T47D (cell line): Measurements from ENCODE around the gene HOXC10.
A peak's percentile ranks its signal among the peaks of the same experiment; 100 is the strongest.

Source experiments
- DNase-seq, 2 experiments: peaks; one replicate each; pipeline versions ENCODE4 v3.0.0 to v3.0.0-alpha.2; 2011 to 2012; ENCODE audit warnings: low read depth in 1 of 2, low spot score in 1 of 2
- JUND ChIP-seq: IDR thresholded peaks from 2 replicates; pipeline ENCODE4 v1.6.1; 2012; ENCODE audit warnings: low read depth
- in situ Hi-C: cut with HindIII; loops from 2 replicates; pipeline ENCODE4 v1.10.0; 2016; ENCODE audit warnings: low sequenced_read_pairs, low pct_unique_long_range_greater_than_20kb

HOXC10 gene

DNA sequence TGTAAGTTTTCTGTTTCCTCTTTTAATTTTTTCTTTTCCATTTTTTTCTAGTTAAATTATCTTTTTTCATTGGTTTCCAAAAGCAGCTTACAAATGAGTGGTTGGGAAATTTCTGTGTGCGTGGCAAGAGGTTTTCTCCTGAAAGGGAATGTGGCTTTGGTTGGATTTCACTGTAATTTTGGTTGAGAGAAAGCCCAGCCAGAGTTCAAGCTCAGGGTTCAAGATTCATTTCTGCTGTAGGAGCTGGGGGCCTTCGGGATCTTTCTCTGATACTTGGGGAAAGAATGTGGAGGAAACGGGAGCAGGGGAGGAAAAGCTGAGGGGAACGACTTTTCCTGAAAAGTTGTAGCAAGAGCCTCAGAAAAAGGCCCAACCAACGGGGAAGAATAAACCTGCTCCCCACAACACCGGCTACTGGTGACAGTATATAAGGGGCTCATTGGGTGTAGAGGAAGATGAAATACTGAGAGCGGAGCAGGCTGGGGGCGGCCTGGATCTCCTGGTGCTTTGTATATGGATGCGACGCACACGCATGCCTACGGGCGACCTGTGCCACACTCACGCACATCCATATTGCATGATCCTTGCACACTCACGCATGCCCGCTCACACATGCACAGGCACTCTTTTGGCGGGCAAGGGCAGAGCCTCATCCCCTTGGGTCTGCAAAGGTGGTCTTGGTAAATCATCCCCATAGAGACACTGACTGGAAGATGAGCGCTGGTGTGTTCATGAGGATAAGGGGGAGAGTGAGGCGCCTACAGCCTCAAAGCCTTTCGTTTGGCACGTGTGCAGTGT lies 1.9 kb downstream of the HOXC10 start:
- DNase-seq: no peak
- in situ Hi-C loops: no loop called here
- no peak for TF ChIP-seq JUND

DNA sequence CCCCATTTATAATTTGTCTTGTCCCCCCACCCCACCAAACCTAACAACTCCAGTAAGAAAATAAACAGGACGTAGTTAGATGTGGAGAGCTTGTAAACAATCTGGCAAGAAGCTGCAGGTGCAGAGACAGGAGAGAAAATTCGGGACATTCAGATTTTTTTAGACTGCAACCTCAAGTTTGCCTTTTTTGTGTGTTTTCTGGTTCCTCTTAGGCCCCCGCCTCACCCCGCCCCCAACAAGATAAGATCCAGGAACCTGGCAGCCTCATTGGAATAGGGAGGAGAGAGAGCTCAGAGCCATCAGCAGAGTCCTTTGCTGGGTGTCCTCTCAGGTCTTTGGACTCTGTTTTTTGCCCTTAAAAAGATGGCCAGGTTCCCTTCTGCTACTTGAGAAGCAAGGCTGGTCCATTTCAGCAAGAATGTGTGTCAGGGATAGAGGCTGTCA lies 2.9 kb downstream of the HOXC10 start:
- TF ChIP-seq JUND: no peak
- no peak for DNase-seq
- in situ Hi-C loops: no loop called here

DNA sequence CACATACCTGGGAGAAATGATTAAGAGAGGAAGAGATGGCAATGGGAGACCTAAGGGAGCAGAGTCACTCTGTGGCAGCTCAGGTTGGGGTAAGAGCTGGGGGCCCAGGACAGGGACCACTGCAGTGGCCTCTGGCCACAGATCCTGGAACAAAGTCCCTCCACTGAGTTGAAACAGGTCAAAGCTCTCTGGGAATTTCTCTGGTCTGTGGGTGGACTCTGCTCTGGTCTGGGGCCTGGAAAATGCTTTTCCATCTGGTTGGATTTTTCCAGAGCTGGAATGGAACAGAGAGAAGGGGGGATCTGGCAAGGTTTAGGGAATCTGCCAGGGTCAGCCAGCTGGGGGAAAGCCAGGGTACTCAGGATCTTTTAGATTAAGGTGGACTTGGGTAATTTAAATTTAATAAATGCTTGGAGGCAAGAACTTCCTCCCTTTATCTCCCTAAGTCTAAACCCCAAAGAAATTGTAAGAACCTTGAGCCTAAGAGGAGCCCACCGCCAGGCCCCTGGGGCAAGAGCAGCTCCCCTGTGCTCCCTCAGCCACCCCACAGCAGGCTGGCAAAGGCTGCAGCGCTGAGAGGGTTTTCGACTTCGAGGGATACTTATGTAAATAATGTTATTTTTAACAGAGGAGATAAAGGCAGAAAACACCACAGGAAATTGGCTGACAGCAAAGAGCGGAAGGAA lies 3.7 kb downstream of the HOXC10 start:
- no peak for DNase-seq
- TF ChIP-seq JUND: no peak
- in situ Hi-C loops: no loop called here

DNA sequence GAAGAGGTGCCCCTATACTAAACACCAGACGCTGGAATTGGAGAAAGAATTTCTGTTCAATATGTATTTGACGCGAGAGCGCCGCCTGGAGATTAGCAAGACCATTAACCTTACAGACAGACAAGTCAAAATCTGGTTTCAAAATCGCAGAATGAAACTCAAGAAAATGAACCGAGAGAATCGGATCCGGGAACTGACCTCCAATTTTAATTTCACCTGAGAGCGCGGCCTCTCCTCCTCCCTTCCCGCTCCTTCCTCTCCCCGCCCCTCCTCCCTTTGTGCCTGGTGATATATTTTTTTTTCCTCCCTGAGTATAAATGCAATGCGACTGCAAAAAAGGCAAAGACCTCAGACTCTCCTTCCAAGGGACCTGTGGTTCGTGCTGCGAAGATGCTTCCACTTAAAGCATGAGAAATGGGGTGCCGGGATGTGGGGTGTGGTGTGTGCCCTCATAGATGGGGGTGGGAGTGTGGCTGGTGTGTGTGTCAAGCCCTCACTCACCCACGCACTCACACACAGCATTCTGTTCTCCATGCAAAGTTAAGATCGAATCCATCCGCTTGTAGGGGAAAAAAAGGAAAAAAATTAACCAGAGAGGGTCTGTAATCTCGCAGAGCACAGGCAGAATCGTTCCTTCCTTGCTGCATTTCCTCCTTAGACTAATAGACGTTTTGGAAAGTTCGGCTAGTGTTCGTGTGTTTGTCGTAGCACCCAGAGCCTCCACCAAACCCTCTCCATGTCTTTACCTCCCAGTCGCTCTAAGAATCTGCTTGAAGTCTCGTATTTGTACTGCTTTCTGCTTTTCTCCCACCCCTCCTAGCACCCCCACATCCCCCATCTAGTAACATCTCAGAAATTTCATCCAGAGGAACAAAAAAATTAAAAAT lies 4.5 kb downstream of the HOXC10 start:
- in situ Hi-C loops: no loop called here
- TF ChIP-seq JUND: no peak
- peak in 1 of 2 experiments; percentile 88 for DNase-seq

DNA sequence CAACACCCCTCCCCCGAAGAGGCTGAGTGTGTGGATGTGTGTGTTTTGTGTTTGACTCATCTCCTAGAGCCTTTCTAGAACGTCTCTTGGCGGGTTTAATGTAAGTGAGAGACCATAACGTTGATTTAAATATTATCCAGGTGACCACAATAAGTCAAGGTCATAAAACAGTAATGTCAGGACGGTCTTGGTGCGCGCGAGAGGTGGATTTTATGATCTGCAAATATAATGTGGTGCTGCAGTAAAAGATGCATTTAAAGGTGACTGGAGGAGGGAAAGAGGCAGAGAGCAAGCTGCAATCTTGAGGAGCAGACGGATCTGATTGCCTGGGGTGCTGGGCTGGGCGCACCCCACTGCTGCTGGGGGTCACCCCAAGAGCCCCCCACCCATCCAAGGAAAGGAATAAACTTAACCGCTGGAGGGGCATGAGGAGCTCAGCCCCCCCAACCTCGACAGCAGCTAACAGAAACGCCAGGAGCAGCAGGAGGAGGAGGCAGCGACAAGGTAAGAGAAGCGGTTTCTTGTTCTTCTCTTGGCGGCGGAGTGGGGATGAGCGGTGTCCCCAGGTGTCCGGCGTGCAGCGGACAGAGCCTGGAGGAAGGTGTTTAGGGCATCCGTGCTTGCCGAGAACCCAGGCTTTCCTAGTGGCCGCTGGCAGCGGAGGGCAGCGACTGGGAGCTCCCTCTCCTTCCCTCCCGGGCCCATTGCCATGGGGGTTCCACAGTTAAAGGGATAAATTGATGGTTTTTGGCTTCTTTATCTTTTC lies 5.5 kb downstream of the HOXC10 start:
- in situ Hi-C loops: no loop called here
- peak in 1 of 2 experiments; percentile 75 for DNase-seq
- TF ChIP-seq JUND: no peak

DNA sequence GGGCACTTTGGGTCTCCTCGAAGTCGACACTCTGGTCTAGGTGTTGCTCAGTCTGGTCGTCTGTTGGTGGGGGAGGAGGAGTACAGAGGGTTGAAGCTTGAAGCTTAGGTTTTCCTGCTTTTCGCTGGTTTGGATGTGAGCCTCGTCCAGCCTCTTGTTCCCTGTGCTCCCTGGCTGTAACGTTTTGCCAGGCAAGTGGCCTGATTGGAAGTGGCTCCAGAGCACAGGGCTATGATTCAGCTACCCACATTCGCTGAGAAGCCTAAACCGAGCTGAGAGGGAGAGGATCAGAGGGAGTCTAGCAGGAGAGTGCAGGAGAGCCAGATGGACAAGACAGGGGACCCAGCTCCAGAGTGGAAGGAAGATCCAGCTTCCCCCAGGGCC lies 6.1 kb downstream of the HOXC10 start:
- no peak for TF ChIP-seq JUND
- in situ Hi-C loops: no loop called here
- no peak for DNase-seq

DNA sequence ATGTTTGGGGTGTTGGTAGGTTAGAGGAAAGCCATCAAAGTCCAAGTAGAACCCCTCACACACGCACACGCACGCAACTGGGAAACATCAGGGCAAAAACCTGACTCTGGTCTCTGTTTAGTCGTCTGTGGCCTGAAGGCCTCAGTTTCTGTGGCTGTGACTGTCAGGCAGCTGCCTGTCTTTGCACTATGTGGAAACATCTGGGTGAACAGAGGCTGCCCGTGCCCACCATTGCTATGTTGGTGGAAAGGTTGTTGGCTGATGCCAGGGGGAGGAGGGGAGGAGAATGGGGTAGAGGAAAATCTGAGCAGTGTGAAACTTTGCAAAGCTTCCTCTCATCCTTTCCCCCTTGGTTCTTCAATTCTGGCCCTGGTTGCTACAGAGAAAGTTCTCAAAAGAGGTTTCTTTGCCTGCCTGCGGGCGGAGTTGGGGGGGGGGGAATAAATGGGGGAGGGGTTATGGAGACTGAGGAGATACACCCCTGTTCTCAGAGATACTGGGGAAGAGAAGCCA lies 7.5 kb downstream of the HOXC10 start:
- DNase-seq: no peak
- in situ Hi-C loops: no loop called here
- TF ChIP-seq JUND: no peak

DNA sequence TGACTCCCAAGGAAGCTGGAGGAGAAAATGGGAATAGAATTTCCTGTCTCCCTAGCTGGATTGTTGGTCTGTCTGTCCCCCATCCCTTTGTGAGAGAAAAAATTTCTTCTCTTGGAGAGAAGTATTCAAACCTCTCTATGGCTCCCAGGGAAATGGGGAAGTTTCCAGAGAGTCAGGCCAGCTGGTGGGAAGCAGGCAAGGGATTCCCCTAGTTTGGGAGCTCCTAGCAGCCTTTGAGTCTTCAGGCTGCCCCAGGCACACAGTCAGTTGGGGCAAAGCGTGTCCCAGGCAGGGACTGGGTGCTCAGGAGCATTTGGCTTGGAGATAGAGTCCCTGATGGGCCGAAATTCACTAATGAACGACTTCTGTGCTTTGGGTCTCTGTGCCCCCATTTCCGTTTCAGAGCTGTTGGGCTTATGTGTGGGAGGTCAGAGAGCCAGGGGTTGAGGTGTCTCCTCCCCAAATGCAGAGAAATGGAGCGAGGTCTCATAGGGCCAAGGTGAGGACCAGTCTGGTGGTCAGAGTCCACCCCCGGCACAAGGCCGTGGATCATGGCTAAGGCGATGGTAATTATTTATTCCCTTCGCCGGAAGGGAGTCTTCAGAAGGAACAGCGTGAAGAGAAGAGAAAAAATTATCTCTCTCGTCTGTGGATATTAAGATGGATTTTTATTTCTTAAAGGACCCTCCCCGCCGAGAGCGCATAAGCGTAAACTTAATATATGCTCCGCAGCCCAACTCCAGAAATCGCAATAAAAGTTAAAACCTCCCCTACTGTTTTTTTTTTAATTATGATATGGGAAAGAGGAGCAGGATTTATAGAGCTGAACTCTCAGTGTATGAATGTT lies 8.4 kb downstream of the HOXC10 start:
- in situ Hi-C loops: no loop called here
- no peak for TF ChIP-seq JUND
- DNase-seq: no peak

DNA sequence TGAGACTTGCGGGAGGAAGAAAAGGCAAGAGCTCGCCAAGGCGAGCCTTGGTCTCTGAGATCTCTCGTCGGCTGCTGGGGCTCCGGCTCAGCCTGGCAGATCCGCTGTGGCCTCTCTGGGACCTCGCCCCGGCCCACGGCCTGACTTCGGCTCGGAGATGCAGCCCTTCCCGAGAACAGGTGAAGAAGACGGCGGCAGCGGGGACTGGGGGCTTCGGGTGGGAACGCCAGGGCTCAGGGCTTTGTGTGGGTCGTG lies 9.0 kb downstream of the HOXC10 start:
- in situ Hi-C loops: no loop called here
- DNase-seq: no peak
- TF ChIP-seq JUND: no peak

DNA sequence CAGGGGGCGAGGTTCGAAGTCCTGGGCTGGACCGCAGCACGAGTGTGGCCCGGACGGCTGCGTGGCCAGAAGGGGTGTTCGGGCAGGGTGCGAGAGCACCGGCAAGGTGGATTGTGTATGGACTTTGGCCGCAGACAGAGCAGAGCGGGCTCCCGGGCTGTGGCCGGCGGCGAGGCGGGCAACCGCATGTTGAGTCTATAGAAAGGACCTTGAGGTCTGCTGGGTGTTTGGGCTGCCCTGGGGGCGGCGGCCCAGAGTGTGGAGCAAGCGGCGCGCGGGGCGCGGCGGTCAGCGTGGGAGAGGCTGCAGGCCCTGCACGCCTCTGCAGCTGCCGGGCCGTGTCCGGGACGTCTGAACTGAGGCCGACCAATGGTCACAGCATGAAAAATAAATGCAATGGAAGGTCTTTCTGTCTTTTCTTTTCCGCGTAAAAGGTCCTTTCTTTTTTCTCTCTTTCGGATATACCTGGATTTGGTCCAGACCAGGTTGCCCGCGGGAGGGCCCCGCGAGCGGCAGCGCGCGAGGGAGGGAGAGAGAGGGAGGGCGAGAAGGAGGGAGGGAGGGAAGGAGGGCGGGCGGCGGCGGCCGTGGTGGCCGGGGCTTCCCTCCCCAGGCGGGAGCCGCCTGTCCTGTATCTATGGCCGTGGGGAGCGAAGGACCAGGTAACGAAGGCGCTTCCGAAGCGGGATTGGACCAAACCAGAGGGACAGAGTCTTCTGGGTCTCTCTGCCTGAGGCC lies 9.5 kb downstream of the HOXC10 start:
- no peak for TF ChIP-seq JUND
- peak in 1 of 2 experiments; percentile 80 for DNase-seq
- in situ Hi-C loops: no loop called here

DNA sequence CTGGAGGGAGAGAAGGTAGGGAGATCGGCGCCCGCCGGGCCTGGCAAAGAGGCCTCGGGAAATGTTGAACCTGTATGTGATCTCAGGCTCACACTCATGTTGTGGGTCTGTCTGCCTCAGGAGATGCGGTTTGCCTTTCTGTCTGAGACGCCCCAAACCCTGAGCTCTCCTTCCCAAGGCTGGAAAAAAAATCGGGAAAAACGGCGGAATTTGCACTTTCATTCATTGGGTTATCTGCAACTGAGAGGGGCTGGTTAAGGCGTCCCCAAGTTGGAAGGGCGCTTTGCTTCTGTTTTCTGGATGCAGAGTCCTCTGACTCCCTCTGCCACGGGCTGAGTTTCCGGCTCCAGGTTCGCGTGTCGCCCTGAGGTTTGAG lies 10.0 kb downstream of the HOXC10 start:
- no peak for TF ChIP-seq JUND
- DNase-seq: no peak
- in situ Hi-C loops: no loop called here
